ENCODE results near the gene FCER1G. TPM values are rescaled to one million over a fixed set of nuclear protein-coding genes. Genes with fewer than 3 reads are reported as not detected.

Gene FCER1G
- total RNA-seq, 1 donor: 5.1 TPM

GRCh38 chr1:161187311-161187710 is 27.8 kb upstream of the FCER1G start:
- DNase-seq (ENCODE audit: low read depth in 2 of 3, low spot score in 2 of 3): no peak

DNA sequence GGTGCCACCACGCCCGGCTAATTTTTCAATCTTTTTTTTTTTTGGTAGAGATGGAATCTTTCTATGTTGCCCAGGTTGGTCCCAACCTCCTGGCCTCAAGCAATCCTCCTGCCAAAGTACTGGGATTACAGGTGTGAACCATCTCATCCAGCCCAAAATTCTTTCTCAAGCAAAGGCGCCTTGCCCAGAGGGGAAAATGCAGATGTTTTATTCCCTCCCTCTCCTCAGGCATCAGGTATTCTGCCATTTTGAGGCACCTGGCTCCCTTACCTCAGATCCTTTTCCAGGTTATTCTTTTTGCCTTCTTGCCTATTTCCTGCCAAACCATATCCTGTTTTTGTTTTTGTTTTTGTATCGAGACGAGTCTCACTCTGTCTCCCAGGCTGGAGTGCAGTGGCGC is 26.7 kb upstream of the FCER1G start:
- DNase-seq (ENCODE audit: low read depth in 2 of 3, low spot score in 2 of 3): no peak

DNA sequence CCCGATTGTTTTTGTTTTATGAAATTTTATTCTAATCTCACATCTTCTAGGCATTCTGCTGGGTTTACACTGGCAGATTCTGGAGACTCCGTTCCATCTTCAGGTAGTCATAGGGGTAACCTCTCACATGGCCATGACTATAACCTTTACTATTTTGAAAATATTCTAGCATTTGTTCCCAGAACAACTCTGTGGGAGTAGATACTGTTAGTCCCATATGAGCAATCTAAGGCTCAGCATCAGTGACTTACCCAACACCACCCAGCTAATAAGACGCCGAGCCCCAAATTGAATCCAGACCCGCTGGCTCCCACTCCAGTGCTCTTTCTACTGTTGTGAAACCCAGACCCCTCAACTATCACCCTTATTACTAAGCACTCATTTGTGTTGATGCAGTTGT is 26.1 kb upstream of the FCER1G start:
- no peak for DNase-seq (ENCODE audit: low read depth in 2 of 3, low spot score in 2 of 3)

- no peak for DNase-seq (ENCODE audit: low read depth in 2 of 3, low spot score in 2 of 3)
Observed at GRCh38 chr1:161190962-161191521, 24.1 kb upstream of the FCER1G start.

DNA sequence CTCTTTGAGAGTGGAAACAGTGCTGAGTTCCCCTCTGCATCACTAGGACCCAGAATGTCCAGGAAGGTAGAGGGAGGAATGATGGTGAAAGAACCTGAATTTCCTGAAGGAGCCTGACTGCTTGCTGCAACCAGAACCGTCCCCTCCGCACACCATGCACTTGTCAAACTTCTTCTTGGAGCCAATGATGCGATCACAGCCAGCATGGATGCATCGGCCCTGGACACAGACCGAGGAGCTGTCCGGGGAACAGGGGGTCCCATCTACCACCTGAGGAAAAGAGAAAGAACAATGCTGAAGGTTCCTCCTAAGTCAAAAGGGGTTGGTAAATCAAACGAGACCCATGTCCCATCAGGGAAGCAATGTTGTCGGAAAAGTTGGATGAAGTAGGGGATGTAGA is 23.1 kb upstream of the FCER1G start:
- no peak for DNase-seq (ENCODE audit: low read depth in 2 of 3, low spot score in 2 of 3)

DNA sequence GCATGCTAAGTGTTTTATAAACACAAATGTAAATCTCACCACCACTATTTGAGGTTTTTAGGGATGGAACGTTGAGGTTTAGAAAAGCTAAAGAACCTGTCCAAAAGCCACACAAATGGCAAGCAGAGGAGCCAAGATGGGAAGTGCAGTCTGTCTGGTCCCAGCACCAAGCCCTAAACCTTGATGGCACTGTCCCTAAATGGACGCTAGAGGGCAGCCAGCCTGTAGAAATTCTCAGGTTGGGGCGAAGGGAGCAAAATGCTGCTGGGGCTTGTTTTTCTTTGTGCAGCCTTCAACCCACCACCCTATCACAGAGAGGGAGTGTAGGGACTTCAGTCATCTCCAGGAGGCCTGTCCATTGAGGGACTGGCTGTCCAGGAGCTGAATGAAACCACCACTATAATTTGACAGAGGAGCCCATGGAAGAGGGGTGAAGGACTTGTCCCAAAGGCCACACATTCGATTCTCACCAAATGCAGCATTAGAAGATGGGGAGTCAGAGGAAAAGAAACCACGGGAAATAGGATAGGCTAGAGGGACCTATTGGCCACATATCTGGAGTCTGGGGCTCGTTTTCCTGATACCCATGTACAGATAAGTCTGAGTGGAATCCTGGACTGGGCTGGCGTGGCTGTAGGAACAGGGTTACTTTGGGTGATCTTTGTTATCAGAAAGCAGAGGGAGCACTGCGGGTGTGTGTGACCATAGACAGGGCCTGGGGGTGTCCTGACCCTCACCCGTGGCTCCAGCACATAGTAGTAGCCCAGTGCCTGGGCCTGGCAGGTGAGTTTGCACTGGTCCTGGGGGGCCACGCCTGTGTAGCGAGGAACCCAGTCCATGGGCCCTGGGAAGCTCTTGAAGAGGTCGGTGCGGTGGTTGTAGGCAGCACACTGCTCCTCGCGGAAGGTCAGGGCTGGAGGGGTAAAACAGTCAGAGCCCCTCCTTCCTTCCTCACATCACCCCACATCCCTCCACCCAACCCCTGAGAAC is 22.3 kb upstream of the FCER1G start:
- DNase-seq (ENCODE audit: low read depth in 2 of 3, low spot score in 2 of 3): peak in 2 of 3 donors; percentile 61 to 87

DNA sequence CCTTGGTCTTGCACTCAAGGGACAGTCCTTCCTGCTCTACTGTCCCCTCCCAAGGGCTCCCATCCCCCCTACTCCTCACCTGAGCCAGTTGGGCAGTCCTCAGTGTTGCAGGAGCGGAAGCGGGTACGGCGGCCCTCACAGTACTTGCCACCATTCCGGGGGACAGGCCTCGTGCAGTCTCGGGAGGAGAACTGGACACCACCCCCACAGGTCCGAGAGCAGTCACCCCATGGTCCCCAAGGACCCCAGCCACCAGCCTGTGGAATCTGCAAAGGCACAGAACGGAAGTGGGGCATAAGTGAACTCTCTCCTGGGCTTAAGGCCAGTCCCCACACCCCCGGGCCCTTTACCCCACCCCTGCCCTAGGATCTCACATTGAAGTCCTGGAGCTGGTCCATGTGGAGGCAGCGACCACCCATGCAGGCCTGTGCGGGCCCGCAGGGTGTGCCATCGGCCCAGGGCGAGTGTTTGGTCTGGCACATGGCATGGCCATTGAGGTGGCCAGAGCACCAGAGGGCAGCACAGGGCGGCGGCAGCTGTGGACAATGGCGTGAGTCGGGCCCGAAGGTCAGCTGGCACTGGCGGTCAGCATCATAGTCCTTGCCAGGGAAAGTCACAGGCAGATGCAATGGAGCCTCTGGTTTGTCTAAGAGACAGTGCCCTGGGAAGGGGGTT is 21.4 kb upstream of the FCER1G start:
- DNase-seq (ENCODE audit: low read depth in 2 of 3, low spot score in 2 of 3): no peak

- no peak for DNase-seq (ENCODE audit: low read depth in 2 of 3, low spot score in 2 of 3)
Observed at GRCh38 chr1:161195171-161195570, 19.9 kb upstream of the FCER1G start.

DNA sequence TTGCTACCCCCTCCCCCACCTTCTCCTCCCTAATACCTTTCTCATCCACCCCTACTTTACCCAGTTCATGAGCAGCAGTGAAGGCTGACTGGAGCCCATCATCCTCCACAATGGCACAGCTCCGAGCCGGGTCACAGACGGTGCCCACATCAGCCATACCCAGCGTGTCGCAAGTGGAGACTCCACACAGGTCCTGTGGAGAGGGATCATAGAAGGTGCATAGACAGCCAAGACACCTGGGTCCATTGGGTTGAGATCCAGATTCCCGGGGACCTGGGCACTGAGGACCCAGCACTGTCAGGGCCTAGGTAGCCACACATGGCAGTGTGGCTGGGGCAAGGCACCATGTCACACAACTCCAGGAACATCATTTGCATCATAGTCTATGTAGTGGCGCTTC is 19.0 kb upstream of the FCER1G start:
- DNase-seq (ENCODE audit: low read depth in 2 of 3, low spot score in 2 of 3): no peak

GRCh38 chr1:161196521-161197451 is 18.3 kb upstream of the FCER1G start:
- DNase-seq (ENCODE audit: low read depth in 2 of 3, low spot score in 2 of 3): no peak

DNA sequence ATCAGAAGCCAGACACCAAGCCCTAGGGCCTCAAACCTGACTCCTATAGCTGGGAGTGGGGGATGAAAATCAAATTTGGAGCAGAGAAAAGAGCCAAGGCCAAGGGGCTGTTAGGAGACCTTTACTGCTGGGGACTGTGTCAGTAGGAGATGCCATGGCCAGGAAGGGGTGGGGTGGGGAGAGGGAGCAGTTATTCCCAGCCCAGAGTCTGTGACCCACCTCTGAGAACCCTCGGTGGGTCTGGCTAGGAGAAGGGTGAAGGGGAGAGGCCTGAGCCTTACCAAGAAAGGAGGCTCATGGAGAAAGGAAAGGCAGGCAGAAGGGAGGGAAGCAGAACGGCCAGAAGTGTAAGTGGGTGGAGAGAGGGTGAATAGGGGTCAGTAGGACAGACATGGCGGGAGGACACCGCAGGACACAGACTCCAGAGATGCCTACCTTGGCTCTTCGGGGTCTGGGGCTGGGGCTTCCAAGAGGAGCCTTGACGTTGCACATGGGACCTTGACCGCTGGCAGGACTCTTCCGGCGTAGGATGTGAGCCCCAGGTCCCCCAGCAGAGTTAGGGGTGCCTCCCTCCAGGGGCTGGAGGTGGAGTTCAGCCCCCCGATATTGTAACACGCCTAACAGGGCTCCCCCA is 17.4 kb upstream of the FCER1G start:
- no peak for DNase-seq (ENCODE audit: low read depth in 2 of 3, low spot score in 2 of 3)

- DNase-seq (ENCODE audit: low read depth in 2 of 3, low spot score in 2 of 3): no peak
Observed at GRCh38 chr1:161198194-161198896, 16.8 kb upstream of the FCER1G start.

- no peak for DNase-seq (ENCODE audit: low read depth in 2 of 3, low spot score in 2 of 3)
Observed at GRCh38 chr1:161198897-161199431, 16.1 kb upstream of the FCER1G start, which contains the start of gene ADAMTS4. Gene ADAMTS4 (minus strand): TSS chr1:161199054. CDS start chr1:161198627, 427 bp downstream.

DNA sequence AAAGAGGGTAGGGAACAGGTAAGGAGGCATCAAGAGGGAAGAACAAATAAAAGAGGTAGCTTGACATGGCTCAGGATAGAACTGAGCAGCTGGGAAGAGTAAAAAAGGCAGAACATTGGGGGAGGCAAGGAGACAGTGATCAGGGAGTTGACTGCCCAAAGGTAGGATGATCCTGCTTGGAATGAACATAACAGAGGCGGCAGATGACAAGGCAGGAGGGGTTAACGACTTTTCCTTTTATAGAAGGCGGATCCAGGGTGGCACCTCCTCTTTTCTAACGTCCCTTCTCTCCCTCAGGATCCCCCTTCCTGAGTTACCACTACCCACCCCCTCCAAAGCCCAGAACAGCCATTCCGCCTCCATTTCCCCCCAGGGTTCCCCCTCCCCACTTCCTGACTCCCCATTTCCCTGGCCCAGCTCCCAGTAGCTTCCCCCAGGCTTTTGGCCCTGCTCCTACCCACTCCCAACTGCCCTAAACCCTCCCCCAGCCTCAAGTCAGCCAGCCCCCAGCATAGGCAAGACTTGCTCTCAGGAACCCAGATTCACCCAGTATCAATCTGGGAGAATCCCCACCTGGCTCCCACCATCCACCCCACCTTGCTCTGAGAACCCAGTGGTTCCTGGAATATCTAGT is 15.5 kb upstream of the FCER1G start:
- DNase-seq (ENCODE audit: low read depth in 2 of 3, low spot score in 2 of 3): no peak

GRCh38 chr1:161200421-161200991 is 14.6 kb upstream of the FCER1G start:
- DNase-seq (ENCODE audit: low read depth in 2 of 3, low spot score in 2 of 3): no peak

DNA sequence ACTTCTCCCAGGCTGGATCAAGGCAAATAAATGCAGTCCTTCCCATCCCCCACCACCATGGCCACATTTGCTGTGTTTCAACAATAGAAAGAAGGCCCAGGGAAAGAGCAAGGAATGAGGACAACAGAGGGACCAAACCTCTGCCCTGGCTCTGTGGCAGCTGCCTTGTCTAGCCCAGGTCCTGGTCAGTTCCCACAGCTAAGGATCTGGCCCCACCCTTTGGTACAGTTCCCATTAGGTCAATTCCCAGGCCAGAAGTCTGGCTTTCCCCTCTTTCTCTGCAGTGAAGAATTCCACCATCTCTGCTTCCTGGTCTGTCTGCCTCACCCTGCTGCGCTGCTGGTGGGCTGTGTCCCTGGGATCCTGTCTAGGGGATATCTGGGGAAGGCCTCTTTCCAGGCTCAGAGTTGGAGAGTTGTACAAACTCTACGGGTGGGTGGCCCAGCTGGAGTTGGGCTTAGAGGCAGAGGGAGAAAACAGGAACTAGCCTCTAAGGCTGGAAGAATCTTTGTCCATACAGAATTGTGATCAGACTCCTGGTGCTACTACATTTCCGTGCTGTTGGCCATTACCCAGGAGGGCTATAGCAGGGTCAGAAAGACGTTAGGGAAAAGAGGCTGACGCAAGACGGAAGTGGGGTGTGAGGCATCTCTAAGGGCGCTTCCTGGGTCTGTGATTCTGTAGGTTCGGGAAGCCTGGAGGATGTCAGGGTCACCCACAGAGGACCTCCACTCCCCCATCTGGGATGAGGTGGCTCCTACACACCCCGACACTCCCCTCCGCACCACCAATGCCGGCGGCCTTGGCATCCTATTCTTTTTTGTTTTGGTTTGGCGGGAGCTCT is 13.9 kb upstream of the FCER1G start:
- DNase-seq (ENCODE audit: low read depth in 2 of 3, low spot score in 2 of 3): no peak

Data from hematopoietic multipotent progenitor cell (in vitro differentiated cells).